Activated naive CD8-positive, alpha-beta T cell treated with anti-CD3 and anti-CD28 coated beads for 36 hours (primary cell): ENCODE results near the gene MAST4. TPM values are rescaled to one million over a fixed set of nuclear protein-coding genes. Genes with fewer than 3 reads are reported as not detected.

Experiments used
- DNase-seq: peaks from one replicate; pipeline ENCODE4 v3.0.0; 2021
- H3K27ac Mint-ChIP-seq: one replicate; pipeline ENCODE4 v1.8.0; 2022; ENCODE audit warnings: mild to moderate bottlenecking, moderate library complexity, mixed read lengths
- H3K27me3 Mint-ChIP-seq: one replicate; pipeline ENCODE4 v1.8.0; 2022; ENCODE audit warnings: mild to moderate bottlenecking, mixed read lengths
- H3K36me3 Mint-ChIP-seq: one replicate; pipeline ENCODE4 v1.8.0; 2021; ENCODE audit warnings: mild to moderate bottlenecking, mixed read lengths
- H3K4me1 Mint-ChIP-seq: one replicate; pipeline ENCODE4 v1.8.0; 2021; ENCODE audit warnings: mixed read lengths
- H3K4me3 Mint-ChIP-seq: one replicate; pipeline ENCODE4 v1.8.0; 2022; ENCODE audit warnings: mild to moderate bottlenecking, moderate library complexity, mixed read lengths
- H3K9me3 Mint-ChIP-seq: one replicate; pipeline ENCODE4 v1.8.0; 2022; ENCODE audit warnings: mixed read lengths
- total RNA-seq, 2 experiments: library from RNA; stranded (reverse); gene quantifications; one replicate each; pipeline ENCODE4 v1.2.3, GENCODE V29; 2021

The MAST4 gene
- total RNA-seq, 2 experiments from 2014 or later: 8.9 to 9.8 TPM

DNA sequence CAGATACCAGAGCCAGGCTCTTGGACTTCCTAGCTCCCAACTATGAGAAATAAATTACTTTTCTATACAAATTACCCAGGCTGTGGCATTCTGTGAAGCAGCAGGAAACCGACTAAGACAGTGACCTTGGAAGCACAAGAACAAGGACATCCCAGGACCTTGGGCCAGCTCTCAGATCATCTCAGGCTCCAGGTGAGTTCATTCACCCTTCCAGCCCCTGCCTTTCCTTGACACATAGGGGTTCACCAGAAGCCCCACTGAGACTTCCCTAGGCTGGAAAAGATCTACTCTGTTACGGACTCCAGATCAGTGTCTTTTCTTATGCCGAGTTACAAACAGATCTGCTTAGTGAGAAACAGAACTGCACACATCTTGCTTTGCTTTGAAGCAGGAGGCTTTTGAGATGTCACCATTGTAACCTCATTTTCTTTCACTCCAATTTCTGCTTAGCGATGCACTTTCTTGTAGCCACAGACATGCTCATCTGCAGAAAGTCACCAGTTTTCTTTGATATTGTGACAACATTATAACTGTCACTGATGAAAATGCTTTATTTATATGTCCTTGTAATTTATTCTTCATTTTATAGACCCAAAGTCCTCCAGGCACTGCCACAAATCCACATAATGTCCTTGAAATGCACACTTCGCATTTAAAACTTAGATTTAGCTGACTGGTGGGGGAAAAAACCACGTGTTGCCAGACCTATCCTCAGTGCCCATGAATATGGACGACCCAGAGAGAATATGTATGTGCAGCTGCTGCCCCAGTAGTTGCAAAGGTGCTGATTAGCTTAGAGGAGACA lies 592.3 kb downstream of the MAST4 start:
- Mint-ChIP-seq H3K27ac (peak overlapping the region; percentile 37), H3K36me3 (peaks cover 3% of the 10 kb centered on the region), H3K4me3 (no peak overlapping the region)

DNA sequence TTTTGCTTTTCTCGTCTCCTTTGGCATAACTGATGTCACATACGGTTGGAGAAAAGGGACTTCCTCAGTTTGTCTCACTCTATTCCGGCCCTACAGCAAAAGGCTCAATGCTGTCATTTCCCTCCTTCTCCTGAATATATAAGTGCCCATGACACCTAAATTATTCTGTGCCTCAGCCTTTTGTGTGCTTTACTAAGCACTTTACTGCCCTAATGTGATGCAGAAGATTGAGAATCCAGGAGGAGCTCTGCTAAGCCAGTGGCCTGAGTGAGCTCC lies 592.8 kb downstream of the MAST4 start:
- Mint-ChIP-seq H3K36me3 (peaks cover 3% of the 10 kb centered on the region), H3K9me3 (peaks cover 4% of the 10 kb centered on the region), H3K4me3 (no peak overlapping the region), H3K4me1 (peaks cover 32% of the 10 kb centered on the region), H3K27me3 (no peaks in the 10 kb centered on the region), H3K27ac (no peak overlapping the region)
- DNase-seq: no peak

More for the DNA sequence above, 592.3 kb downstream of the MAST4 start:
- H3K27me3 Mint-ChIP-seq: no peaks in the 10 kb centered on the region
- peaks cover 31% of the 10 kb centered on the region for H3K4me1 Mint-ChIP-seq
- peaks cover 4% of the 10 kb centered on the region for H3K9me3 Mint-ChIP-seq
- DNase-seq: no peak

DNA sequence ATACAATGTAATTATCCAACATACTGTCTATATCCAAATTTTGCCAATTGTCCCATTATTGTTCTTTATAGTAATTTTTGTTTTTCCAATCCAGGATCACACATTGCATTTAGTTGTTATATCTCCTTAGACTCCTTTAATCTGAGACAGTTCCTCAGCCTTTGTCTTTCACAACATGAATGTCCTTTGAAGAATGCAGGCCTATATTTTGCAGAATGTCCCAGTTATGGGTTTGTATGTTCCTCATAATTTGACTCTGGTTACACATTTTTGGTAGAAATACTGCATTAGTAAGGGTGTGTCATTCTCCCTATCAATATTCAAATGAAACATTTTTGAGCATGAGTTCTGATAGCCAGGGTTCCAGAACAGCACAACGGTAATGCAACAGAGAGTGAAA lies 593.7 kb downstream of the MAST4 start:
- Mint-ChIP-seq H3K4me3 (no peak overlapping the region), H3K27ac (no peak overlapping the region), H3K27me3 (no peaks in the 10 kb centered on the region), H3K4me1 (peaks cover 35% of the 10 kb centered on the region), H3K9me3 (peaks cover 4% of the 10 kb centered on the region), H3K36me3 (peaks cover 3% of the 10 kb centered on the region)
- no peak for DNase-seq

DNA sequence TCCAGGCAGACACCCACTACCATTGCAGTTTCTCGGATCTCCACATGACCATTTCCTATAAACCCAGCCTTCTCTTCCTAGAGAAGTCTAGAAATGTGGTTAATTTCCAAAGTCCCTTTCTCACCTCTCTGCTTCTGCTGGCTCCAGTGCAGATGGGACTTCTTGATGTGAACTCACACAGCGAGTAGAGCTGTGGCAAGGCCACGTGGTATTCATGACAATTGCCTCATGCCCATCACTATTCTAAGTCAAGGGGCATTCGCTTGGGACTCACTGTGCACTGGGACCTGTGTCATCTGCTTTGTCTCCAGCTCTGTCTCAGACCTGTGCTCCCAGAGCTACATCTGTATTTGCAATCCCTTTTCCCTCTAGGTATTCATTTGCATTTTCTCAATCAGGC lies 594.2 kb downstream of the MAST4 start:
- Mint-ChIP-seq H3K27ac (no peak overlapping the region), H3K4me3 (no peak overlapping the region), H3K27me3 (no peaks in the 10 kb centered on the region), H3K36me3 (peaks cover 3% of the 10 kb centered on the region), H3K4me1 (peaks cover 35% of the 10 kb centered on the region), H3K9me3 (peaks cover 4% of the 10 kb centered on the region)
- no peak for DNase-seq

DNA sequence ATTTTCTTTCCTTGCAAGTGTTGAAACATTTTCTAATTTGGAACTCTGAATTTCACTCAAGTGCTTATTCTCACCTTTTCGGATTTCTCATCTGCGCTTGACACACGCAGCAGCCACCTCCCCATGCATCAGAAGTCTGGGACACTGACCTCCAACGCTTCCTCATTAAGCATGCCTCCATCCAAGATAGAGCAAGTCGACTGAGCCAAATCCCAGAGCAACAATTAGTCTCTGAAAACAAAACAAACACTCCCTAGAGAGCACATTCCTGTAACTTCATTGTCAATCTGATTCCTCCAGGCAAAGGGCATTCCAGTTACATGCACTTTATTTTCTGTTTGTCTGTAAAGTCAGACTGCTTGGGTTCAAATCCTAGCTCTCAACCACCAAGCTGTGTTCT lies 594.7 kb downstream of the MAST4 start:
- Mint-ChIP-seq H3K4me1 (peaks cover 35% of the 10 kb centered on the region), H3K4me3 (no peak overlapping the region), H3K27ac (no peak overlapping the region), H3K27me3 (no peaks in the 10 kb centered on the region), H3K36me3 (peaks cover 3% of the 10 kb centered on the region), H3K9me3 (peaks cover 4% of the 10 kb centered on the region)
- DNase-seq: no peak

DNA sequence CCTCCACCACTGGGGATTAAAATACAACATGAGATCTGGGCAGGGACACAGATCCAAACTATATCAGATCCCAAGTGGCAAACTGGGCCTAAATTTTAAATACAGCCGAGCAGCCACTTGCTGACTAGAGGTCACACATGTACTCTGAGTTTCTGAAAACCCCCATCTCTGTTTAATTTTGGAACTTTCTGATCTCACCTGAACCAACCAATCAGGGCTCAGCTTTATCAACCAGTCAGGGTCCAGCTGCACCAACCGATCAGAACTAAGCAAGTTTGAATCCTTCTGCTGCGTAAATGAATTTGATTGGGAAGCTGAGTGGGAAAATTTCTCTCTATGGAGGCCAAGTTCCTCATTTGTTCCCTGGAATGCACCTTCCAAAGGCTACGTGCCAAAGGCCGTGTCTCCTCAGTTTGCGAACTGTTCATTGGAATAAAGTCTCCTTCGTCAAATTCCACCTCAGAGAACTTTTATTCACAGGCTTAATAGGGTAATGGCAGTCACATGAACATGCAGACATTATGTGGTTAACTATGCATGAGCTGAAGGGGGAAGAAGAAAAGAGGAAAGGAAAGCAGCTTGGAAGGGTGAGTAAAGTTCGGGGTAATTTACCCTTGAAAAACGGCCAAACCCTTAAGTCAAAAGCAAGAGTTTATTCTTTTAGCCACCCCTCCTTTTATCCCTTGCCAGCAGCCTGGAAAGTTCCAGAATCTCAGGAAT lies 596.7 kb downstream of the MAST4 start:
- Mint-ChIP-seq H3K4me1 (peaks cover 27% of the 10 kb centered on the region), H3K9me3 (peaks cover 4% of the 10 kb centered on the region), H3K36me3 (peaks cover 3% of the 10 kb centered on the region), H3K27ac (no peak overlapping the region), H3K27me3 (no peaks in the 10 kb centered on the region), H3K4me3 (no peak overlapping the region)
- DNase-seq: no peak

DNA sequence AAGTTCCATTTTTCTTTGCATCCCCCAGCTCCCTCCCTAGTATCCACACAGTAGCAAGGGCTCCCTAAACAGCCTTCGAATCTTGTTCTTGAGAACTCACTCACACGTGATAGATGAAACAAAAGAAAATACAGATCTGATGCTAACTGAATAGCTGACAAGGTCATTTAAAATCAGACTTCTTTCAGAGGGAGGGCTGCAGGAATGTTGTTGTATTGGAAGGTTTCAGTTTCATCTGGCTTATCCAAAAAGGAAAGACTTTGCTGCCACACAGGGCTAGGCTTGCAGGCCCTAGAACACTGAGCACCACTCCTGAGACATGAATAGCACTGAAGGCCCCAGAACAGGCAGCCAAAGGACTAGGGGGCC lies 597.2 kb downstream of the MAST4 start:
- Mint-ChIP-seq H3K27ac (no peak overlapping the region), H3K4me3 (no peak overlapping the region), H3K36me3 (peaks cover 3% of the 10 kb centered on the region), H3K9me3 (peaks cover 5% of the 10 kb centered on the region), H3K4me1 (peaks cover 23% of the 10 kb centered on the region), H3K27me3 (no peaks in the 10 kb centered on the region)
- no peak for DNase-seq

DNA sequence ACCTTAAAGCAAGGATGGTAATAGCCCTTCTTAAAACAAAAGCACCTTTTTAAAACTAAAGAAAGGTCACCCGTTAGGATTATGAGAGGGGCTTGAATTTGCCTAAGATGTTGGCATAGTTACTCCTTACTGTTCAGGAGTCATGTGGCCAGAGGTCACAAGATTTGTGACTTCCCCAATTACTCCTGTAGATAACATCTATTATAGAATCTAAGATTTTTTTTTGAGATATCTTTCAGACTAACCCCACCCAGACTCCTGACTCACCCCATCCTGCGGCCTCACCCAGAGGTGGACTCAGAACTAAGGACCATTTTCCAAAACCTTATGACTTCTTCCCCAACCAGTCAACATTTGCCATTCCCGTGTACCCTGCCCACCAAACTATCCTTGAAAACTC lies 598.0 kb downstream of the MAST4 start:
- peaks cover 9% of the 10 kb centered on the region for H3K9me3 Mint-ChIP-seq
- no peak overlapping the region for H3K27ac Mint-ChIP-seq
- no peak for DNase-seq
- H3K4me3 Mint-ChIP-seq: no peak overlapping the region
- peaks cover 22% of the 10 kb centered on the region for H3K4me1 Mint-ChIP-seq
- no peaks in the 10 kb centered on the region for H3K27me3 Mint-ChIP-seq
- H3K36me3 Mint-ChIP-seq: peaks cover 3% of the 10 kb centered on the region

DNA sequence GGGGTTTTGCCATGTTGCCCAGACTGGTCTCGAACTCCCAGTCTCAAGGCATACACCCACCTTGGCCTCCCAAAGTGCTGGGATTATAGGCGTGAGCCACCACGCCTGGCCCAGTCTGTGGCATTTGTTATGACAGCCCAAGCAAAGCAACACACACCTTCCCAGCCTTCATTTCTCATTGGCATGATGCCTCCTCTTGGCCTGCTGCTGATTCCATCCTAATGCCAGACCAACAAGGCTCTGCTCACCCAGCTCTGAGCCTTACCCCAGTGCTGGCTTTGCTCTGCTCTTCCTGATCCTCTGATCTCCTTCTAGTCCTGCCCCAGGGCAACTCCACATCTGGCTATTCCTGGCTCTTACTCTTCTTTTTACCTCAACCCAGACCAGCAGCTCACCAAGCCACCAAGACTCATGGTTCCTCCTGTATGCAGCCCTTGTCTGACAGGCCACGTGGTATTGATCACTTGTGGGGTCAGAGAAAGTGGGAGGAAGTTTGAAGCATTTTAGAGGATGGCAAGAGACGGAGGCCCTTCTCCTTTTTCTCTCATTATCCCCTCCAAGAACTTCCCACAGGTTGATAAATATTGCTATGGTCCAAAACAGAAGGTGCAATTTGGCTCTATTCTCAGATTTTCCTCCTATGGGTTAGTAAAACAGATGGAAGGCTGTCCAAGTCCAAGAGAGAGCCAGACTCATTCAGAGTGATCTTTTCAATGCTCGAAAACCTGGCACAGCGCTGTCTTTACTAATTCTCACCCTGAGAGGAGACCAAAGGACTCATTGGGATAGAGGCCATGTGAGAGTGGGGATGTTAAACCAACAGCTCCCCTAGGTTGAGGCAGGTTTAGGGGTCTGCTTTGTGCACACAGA lies 599.4 kb downstream of the MAST4 start:
- Mint-ChIP-seq H3K36me3 (peaks cover 3% of the 10 kb centered on the region), H3K9me3 (peaks cover 12% of the 10 kb centered on the region), H3K4me1 (peaks cover 25% of the 10 kb centered on the region), H3K27me3 (no peaks in the 10 kb centered on the region), H3K27ac (peak overlapping the region; percentile 52), H3K4me3 (peak overlapping the region; percentile 2)
- no peak for DNase-seq

DNA sequence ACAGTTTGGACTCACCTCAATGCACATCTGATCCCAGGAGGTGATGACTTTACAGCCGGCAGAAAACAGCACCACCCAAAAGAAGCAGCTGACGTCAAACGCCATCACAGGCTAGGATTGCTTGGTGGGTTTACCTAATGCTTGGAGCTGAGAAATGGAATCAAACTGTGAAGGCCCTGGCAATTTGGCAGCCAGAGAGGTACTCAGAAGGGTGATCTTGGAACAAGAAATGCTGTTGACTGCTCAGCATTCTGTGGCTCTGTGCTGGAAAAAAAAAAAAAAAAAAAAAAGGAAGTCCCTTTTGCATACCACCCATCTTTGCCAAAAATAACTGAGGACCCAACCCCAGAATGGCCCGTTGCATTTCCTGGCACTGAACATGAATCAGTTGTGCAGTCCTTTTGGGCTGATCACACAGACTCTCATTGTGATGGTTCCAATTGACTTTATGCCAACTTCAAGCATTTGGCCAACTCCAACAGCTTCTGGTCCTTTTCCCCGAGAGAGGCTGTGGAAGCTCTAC lies 600.4 kb downstream of the MAST4 start, which contains the start of gene CD180:
TSS of gene CD180 (minus strand) at position 263 of the 523 bp plus-strand sequence. CDS start at position 105, 158 bp downstream.
- Mint-ChIP-seq H3K9me3 (peaks cover 15% of the 10 kb centered on the region), H3K4me3 (peak within 1 kb of the TSS; percentile 2), H3K4me1 (peaks cover 28% of the 10 kb centered on the region), H3K27ac (peak within 1 kb of the TSS; percentile 52), H3K36me3 (peaks cover 5% of the 10 kb centered on the region), H3K27me3 (no peaks in the 10 kb centered on the region)
- no peak for DNase-seq

DNA sequence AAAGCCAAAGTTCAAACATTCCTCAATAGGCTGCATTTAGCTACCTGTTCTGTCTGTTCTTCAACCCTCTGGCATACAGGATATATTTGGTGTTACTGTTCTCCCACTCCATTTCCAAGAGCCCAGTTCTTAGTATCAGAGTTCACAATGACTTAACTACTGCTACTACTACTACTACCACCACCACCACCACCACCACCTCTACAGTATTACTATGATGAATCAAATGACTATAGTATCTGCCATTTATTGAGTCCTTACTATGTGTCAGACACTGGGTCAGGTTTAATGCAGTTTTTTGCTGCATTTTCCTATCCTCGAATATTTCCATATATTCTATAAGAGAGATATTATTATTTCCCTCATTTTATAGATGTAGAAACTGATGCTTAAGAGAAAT lies 601.3 kb downstream of the MAST4 start:
- peaks cover 3% of the 10 kb centered on the region for H3K36me3 Mint-ChIP-seq
- no peaks in the 10 kb centered on the region for H3K27me3 Mint-ChIP-seq
- no peak for DNase-seq
- H3K4me3 Mint-ChIP-seq: no peak overlapping the region
- H3K4me1 Mint-ChIP-seq: peaks cover 35% of the 10 kb centered on the region
- H3K9me3 Mint-ChIP-seq: peaks cover 12% of the 10 kb centered on the region
- no peak overlapping the region for H3K27ac Mint-ChIP-seq

DNA sequence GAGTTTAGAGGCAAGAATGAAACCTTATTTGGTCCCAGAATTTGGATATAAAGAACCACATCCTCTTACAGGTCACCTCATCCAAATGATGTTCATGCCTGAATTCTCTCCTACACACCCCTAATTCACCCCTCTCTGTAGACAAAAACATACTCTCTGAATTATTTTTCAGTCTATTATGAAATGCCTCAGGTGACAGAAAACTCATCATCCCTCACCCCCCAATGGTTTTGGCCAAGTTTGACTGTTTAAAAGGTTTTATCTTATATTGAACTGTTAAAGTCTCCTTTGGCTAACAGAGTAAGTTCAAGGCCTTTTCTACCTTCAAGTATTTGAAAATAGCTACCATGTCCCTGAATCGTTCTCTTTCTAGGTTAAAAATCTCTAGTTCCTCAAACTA lies 602.7 kb downstream of the MAST4 start:
- Mint-ChIP-seq H3K4me3 (no peak overlapping the region), H3K9me3 (peaks cover 12% of the 10 kb centered on the region), H3K27ac (no peak overlapping the region), H3K36me3 (peaks cover 2% of the 10 kb centered on the region), H3K27me3 (no peaks in the 10 kb centered on the region), H3K4me1 (peaks cover 41% of the 10 kb centered on the region)
- no peak for DNase-seq

DNA sequence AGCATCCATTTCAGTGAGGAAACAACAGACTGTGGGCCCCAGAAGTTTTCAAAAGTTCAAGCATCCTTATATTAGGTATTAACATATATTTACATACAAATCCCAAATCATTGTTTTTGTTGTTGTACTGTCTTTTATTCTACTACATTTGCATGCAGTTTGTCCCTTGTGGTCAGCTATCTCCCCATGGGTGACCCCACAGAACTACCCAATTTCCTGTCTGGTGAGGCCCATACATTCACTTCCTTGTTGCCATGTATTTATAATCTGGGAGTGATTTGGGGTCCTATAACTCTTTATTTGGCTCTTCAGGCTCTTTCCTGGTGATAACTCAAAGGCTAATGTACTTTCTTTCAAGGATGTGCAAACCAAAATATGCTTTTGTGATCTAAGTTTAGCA lies 603.7 kb downstream of the MAST4 start:
- no peak overlapping the region for H3K4me3 Mint-ChIP-seq
- no peaks in the 10 kb centered on the region for H3K27me3 Mint-ChIP-seq
- peaks cover 5% of the 10 kb centered on the region for H3K36me3 Mint-ChIP-seq
- H3K4me1 Mint-ChIP-seq: peaks cover 47% of the 10 kb centered on the region
- H3K27ac Mint-ChIP-seq: no peak overlapping the region
- DNase-seq: no peak
- peaks cover 12% of the 10 kb centered on the region for H3K9me3 Mint-ChIP-seq

DNA sequence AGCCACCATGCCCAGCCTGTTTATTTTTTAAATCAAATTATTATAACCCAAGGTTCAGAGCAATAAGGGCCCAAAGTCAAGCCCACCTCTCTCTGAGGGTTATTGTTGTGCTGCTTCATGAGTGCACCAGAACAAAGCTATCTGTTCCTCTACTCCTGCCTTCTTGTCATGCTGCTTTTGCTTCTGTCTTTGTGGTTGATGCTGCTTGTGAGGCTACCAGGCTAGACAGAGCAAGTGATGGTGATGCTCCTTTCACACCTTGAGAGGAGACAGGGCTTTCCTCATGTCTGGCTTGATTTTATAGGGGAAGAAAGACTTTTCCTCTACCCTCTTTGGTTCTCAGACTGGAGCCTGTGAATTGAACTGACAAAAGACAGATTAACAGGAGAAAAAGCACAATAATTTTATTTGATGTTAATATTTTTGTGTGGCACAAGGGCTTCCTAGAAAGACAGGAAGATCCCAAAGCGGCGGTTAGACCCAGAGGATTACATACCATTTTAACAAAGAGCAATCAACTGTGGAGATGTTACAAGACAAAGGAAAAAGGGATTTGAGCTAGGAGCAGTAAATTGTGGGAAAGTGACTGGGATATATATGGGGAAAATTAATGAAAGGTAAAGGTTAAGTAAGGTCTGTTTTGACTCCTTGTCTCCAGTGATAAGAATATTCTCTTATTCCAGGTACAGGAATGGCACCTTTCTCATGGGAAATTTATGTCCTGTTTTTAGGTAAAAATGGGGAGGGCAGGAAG lies 604.8 kb downstream of the MAST4 start:
- Mint-ChIP-seq H3K36me3 (peaks cover 5% of the 10 kb centered on the region), H3K9me3 (peaks cover 12% of the 10 kb centered on the region), H3K27ac (no peak overlapping the region), H3K27me3 (no peaks in the 10 kb centered on the region), H3K4me1 (peaks cover 57% of the 10 kb centered on the region), H3K4me3 (no peak overlapping the region)
- no peak for DNase-seq
